HG03520 (cell line): ENCODE data around the gene POLR3A.

Source experiments
- ATAC-seq: cut with Tn5 transposase; IDR thresholded peaks from one replicate; pipeline ENCODE4 v1.9.1; 2021; ENCODE audit warnings: mild to moderate bottlenecking, moderate library complexity; ENCODE audit not compliant: unreplicated experiment

POLR3A gene

GRCh38 chr10:78047314-78047891 lies 18.1 kb upstream of the POLR3A start:
- ATAC-seq, result no peak

- ATAC-seq, result no peak
Measured at GRCh38 chr10:78046711-78047269, 17.5 kb upstream of the POLR3A start.

GRCh38 chr10:78045856-78046255 lies 16.5 kb upstream of the POLR3A start:
- no peak for ATAC-seq

GRCh38 chr10:78045237-78045636 lies 15.9 kb upstream of the POLR3A start:
- ATAC-seq, result peak; percentile 68

GRCh38 chr10:78044699-78045098 lies 15.4 kb upstream of the POLR3A start:
- no peak for ATAC-seq

- no peak for ATAC-seq
Measured at GRCh38 chr10:78044179-78044578, 14.9 kb upstream of the POLR3A start.

GRCh38 chr10:78042752-78043104 lies 13.4 kb upstream of the POLR3A start:
- ATAC-seq, result no peak

- no peak for ATAC-seq
Measured at GRCh38 chr10:78042058-78042751, 12.9 kb upstream of the POLR3A start.

- ATAC-seq, result no peak
Measured at GRCh38 chr10:78041170-78042057, 12.1 kb upstream of the POLR3A start.

GRCh38 chr10:78039743-78040142 lies 10.4 kb upstream of the POLR3A start:
- ATAC-seq, result no peak

GRCh38 chr10:78038791-78039547 lies 9.7 kb upstream of the POLR3A start:
- ATAC-seq, result no peak

- no peak for ATAC-seq
Measured at GRCh38 chr10:78038105-78038504, 8.8 kb upstream of the POLR3A start.

GRCh38 chr10:78035933-78036583 lies 6.7 kb upstream of the POLR3A start:
- no peak for ATAC-seq

GRCh38 chr10:78035437-78035836 lies 6.1 kb upstream of the POLR3A start:
- ATAC-seq, result no peak

GRCh38 chr10:78035025-78035424 lies 5.7 kb upstream of the POLR3A start:
- no peak for ATAC-seq

GRCh38 chr10:78033637-78034470 lies 4.5 kb upstream of the POLR3A start, which contains the start of gene RPS24:
Gene RPS24 (plus strand): TSS chr10:78033863. CDS start chr10:78033902, 39 bp downstream.
- ATAC-seq, result peak; percentile 80

- ATAC-seq, result no peak
Measured at GRCh38 chr10:78033387-78033636, 4.0 kb upstream of the POLR3A start.

GRCh38 chr10:78028438-78029268 lies 662 bp downstream of the POLR3A start:
- ATAC-seq, result no peak
